HG02840 (cell line): ENCODE measurements around the gene MAOB.
"Not testable (repeated sequence)": the region's sequence is repeated elsewhere in the genome, so short reads cannot be mapped to it uniquely, and the experiment has no call there.

Experiments used
- ATAC-seq: cut with Tn5 transposase; IDR thresholded peaks from one replicate; pipeline ENCODE4 v1.9.1; 2021; ENCODE audit warnings: mild to moderate bottlenecking, moderate library complexity, moderate number of reproducible peaks; ENCODE audit not compliant: unreplicated experiment, low FRiP score

MAOB gene

DNA sequence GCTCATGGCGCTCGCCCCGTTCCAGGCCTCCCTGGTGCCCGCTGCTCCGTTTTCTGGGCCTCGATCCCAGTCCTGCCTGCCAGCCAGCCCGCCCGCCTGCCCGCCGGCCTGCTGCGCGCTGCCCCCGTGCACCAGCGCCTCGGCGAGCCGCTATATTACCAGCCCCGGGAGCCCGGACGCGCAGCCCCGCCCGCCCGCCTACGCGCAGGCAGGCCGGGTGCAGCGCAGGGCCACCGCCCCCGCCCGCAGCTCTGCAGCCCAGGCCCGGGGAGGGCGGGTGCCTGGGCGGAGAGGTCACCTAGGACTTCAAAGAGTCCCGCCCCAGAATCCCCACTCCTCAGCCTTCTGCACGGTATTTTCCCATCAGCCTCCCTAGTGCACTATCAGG, at the start of gene MAOB:
Gene MAOB, minus strand, starts transcription at position 157 of the 388 bp plus-strand sequence. Its CDS starts 151 bp downstream, at position 6.
- ATAC-seq: no peak

DNA sequence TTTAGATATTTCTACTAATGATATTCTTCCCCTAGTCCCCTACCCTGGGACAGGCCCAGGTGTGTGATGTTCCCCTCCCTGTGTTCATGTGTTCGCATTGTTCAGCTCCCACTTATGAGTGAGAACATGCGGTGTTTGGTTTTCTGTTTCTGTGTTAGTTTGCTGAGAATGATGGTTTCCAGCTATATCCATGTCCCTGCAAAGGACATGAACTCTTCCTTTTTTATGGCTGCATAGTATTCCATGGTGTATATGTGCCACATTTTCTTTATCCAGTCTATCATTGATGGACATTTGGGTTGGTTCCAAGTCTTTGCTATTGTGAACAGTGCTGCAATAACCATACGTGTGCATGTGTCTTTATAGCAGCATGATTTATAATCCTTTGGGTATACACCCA, 39.8 kb upstream of the MAOB start:
- ATAC-seq: not testable (repeated sequence)

DNA sequence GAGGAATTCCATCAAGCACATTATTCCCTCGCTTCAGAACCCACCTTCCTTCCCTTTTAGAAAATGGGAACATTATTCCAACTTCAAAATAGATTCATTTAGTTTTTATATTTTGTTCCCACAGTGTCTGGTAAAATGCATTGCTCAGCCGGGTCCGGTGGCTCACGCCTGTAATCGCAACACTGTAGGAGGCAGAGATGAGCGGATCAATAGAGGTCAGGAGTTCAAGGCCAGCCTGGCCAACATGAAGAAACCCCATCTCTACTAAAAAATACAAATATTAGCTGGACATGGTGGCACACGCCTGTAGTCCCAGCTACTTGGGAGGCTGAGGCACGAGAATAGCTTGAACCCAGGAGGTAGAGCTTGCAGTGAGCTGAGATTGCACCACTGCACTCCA, 28.5 kb upstream of the MAOB start:
- ATAC-seq: not testable (repeated sequence)

DNA sequence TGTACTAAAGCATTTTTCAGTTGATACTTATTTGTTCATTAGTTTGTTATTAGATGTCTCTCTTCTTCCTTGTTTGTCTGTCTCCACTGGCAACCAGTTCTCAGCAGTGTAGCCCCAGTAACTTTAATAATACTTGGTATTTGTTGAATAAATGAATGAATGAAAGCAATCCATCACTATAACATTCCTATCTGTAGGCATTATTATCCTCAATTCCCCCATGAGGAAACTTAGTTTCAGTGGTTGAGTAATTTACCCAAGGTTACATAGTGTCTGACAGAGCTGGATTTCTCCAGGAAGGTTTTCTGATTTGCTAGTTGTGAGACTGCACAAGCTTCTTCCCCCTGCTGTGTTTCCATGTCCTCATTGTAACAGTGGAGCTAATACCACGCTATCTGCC, 27.8 kb upstream of the MAOB start:
- ATAC-seq: no peak

DNA sequence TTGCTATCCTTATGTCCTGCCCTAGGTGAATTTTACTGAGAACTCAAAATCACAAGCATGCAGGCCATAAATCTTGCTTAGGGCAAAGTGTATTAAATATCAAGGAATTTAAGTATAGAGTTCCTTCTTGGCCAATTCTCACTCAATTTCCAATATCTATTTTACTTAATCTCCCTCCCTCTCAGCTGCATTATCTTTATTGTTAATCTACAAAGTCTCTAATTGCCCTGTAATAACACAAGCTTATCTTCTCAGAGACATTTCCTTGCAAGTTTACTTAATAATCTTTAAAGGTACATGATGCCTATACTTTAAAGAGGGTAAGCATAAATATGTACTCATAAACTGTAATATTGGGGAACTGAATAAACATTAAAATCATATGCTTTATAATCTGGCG, 26.9 kb upstream of the MAOB start:
- ATAC-seq: no peak

DNA sequence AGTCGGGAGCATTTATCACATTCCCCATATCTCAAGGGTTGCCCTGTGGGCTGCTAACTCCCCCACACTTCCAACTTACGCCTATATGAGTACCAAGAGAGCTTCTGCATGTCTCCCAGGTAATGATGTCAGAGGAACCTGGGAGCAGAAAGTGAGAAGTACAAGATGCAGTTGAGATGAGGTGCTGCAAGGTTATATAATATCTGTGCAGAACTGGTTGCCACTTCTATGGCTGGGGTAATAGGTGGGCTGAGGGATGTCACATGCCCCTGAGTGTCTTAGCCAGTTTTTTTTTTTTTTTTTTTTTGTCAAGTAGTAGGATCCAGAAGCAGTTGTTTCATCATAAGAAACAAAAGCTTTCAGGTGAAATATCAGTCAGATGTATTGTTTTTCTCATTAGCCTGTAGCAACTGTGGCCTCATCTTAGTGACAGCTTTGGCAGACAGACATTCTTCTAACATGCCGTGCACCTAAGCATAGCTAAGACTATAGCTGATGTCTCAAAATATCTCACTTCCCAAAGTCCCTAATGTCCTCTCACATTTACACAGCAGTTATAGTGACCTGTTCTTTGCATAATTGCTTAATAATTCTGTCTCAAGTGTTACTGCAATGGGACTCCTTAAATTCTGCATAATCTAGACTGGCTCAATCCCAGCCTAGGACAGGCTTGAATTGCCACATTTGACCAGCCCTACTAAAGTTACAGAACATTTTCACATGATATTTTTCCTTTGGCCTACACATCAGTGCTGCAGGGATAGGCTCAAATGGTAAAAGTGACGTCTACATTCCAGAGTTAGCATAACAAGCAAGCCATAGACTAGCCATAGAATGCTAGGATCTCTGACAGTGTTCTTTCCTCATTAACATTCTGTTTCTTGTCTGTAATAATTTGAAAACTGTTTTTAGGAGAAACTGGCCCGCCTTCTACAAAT, 17.9 kb upstream of the MAOB start:
- ATAC-seq: no peak

DNA sequence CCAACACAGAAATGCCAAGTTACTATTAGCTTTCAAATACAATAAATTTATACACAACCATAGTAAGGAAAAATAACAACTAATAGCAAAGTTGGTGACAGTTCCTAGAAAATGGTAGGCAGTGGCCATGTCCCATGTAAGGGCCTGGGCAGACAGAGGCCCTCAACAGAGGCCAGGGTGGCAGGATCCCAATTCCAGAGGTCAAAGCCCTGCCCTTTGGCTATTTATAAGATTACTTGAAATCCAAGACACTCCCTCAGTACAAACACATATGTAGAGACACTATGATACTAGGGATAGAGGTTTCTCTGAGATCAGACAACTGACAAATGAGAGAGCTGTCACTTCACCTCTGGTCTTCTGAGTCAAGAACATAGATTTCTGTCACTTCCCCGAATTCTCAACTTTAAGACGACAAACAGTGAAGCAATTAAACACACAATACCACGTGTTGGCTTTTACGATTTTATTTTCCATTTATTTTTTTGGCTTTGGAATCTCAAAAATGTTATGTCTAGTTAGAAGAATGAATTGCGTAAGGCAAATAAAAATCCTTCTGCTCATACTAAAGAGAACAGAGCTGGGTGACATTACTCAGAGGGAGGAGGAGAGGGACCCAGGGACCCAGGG, 16.3 kb upstream of the MAOB start:
- no peak for ATAC-seq

DNA sequence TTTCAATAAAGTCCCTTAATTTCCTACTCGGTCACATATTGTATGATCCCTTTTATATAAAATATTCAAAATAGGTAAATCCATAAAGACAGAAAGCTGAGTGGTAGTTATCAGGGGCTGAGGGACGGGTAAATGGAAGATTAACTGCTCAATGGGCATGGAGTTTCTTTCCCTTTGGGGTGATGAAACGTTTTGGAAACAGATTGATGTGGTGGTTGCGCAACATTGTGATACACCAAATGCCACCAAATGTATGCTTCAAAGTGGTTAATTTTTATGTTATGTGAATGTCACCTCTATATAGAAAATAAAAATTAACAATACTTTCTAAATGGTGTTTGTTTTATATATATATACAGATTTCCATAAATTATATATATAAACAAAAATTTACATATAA, 15.0 kb upstream of the MAOB start:
- no peak for ATAC-seq

DNA sequence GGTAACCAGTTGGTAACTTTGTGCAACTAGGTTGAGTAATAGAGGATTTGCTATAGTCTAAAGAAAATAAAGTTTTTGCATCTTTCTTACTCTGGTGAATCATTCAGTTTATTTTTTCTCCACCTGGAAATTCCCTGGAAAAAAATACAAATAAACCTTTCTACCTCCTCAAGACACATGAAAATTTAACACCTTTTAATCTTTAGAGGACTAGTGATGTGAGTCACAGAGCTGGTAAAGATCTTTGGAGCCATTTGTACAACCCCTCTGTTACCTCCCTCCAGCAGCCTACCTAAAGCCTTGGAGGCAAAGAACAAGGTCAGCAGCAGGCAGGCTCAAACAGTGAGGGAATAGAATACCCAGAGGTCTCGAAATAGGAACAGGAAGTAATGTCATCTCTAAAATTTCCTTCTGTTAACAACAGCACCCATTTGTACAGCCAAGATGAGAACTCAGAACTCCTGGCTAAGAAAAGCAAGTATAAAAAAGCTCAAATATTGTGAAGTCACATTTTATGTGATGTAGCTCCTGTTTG, 10.2 kb upstream of the MAOB start:
- no peak for ATAC-seq

DNA sequence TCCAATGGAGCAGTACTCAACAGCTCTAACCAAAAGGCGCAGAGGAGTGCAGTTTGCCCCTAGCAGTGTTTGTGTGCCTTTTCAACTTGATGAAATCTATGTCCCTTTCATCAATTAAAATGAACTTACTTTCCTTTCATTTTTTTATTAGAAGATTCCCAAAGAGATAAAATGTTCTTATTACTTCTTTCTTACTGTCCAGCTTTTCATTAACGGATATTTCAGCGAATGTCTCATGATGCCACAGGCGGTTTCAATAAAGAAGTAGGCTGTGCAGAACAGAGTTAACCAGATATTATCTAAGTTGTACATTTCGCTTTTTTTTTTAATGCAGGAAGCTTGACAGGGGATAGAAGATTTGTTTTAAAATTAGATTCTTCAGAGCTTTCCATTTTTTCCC, 3.4 kb upstream of the MAOB start:
- no peak for ATAC-seq

DNA sequence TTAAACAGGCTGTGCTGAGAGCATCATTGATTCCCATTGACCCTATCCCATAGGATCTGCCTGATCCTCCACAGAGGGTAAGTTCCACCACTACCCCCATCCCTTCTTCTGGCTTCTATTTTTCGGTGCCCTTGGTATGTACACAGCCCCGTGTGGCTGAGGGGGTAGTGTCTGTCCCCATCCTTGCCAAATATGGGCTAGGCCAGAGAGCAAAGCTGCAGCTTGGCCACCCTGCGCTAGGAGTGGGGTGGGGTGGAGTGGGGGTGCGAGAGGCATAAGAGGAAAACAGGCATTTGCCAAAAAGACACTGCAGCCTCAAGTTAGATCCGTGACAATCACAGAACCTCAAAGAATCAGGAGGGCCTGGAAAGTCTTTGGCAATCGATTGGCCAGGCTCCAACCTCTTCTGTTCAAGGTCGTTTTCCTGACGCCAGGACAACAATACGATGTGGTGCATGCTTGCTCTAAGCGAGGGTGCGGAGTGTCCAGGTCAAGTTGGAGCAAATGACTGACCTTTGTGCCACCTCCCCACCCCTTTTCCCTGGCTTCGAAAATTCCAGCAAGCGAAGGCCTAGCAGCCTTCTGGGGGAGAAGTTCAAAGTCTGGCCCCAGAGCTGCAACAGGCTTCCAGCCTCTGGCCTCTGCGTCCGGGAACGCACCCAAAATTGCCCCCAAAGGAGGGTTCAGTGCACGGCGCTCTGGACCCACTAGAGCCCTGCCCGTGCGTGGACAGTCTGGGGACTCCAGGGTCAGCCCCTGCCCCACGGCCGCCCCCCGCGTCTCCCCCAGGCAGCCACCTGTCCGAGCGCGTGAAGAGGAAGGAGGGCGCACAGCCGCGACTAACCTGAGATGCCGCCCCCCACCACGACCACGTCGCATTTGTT, 598 bp downstream of the MAOB start:
- ATAC-seq: no peak

DNA sequence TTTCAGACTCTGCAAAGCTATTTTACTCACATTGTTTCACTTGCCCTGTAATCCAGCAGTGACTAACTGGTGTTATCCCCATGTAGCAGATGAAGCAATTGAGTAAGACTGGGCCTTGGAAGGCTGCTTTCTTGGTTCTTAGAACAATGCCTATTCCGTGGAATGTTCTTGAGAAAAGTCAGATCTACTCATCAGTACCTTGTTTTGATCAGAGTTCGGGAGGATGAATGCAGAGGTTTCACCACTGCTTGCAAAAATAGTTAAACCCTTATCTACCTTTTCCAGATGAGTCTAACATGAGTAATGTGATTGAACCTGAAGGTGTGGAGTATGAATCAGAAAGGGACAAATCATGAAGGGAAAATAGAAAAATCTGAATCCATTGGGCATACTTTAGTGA, 1.8 kb downstream of the MAOB start:
- ATAC-seq: no peak

DNA sequence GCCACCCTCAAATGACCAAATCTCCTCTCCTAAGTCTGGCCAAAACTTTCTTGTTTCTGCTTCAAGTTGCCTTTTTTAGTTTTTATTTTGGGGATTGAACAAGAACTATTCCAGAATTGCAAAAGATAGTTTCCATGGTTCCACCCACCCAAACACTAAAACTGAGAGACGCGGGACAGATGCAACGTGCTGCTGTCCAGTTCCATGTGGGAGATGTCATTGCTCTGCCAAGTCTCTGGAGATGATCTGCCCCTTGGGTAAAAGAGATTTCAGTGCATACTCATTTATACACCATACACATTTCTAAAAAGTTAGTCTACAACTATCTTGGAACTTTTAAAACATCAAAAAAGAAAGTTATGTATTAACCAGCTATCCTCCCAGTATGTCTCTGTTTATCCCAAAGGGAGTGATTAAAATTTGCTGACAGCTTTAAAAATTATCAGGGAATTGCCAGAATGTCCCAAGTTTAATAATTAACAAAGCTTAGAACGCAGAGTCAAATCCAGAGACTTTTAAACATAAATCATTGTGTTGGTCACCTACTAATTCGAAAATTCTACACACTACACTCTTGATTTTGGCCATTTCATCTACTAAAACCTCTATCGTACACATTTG, 3.2 kb downstream of the MAOB start:
- no peak for ATAC-seq

DNA sequence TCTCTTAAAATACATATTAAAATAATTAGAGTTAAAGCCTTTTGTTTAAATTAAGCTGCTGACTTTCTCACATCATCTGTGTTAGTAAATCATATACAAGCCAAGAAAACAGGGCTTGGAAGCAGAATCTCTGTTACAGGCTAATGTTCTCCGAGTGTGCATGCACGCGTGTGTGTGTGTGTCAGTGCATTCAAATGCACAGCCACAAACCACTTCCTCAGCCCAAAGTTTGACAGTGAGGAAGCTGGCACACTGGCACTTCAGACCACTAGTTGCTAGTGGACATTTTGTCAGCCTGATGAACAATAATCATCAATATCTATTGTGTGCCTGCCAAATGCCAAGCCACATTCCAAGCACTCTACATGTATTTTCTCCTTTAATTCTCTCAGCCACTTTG, 5.6 kb downstream of the MAOB start:
- ATAC-seq: no peak

DNA sequence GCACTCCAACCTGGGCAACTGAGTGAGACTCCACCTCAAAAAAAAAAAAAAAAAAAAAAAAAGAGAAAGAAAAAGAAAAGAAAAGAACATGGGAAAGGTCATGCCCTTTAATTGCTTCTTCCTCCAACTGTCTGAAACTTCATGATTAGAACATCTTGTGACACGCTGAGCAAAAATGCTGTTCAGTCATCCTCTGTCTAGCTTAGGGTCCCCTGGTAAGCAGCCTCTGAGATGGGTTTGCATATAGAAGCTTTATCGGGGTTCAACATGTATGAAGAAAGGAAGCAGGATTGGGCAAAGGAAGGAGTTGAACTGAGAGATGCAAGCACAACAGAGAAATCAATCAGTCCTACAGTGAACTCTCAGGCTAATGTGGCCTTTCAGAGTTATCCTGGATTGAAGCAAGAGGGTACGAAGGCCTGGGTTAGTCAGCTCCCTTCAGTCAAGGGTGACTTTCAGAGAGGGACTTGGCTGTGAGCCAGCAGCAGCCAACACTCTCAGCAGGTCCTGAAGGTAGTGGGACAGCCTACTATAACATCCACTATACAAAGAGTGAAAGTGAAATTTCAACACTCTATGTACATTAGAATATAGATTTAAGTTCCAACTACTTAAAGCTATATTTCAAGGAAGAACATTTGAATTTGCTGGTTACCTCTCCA, 11.4 kb downstream of the MAOB start:
- ATAC-seq: no peak

DNA sequence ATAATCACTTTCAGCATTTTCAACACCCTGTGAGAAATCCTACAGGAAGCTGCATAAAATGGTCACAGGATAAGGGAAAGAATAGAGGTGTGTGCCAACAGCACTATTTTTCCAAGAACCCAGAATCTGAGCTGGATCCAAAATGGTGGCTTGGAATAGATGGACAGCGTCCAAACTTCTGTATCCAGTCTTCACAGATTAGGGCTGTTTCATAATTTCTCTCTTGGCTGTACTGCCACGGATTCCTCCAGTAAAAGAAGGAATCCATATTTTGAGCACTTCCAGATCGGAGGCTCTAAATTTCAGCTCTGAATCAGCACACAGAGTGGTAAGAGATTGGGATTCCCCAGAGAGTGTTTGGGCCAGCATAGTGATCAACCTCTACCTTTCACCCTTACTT, 12.2 kb downstream of the MAOB start:
- no peak for ATAC-seq

DNA sequence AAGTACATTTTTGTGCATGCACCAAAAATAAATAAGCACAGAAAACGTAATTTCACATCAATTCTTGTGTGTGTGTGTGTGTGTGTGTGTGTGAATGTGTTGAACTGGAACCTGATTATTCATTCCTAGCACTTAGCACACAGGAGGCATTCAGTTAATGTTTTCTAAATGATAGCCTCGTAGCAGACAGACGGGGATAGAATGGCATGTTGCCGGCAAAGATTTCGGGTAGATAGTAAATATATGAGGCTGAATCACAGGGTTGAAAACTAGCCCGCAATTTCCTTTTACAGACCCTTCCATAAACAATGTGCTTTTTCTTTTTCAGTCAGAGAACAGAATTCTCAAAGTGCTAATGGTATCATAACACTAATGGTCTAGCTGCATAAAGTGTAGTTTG, 13.5 kb downstream of the MAOB start:
- ATAC-seq: no peak

DNA sequence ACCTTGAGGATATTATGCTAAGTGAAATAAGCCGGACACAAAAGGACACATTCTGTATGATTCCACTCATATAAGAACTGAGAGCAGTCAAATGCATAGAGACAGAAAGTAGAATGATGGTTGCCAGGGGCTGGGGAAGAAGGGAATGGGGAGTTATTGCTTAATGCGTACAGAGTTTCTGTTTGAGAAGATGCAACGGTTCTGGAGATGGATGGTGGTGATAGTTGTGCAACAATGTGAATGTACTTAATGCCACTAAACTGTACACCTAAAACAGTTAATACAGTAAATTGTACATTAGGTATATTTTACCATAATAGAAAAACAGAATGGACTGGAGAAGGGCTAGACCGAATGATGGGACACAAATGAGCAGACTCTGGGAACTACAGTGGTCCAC, 15.8 kb downstream of the MAOB start:
- ATAC-seq: no peak

DNA sequence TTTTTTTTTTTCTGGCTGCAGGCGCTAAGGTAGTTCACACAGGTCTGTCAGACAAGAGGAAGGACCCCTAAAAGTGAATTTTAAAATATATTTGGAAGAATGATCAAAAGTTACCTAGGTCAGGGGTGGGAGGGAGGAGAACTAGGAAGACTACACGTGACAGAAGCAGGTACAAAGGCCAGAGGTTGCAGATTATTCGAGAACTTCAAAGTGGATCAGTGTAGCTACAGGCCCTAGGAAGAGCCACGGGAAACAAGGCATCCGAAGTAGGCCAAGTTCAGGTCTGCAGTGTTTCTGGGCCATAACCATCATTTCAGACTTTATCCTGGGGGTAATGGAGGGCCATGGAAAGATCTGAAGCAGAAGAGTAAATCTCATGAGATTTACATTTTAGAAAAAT, 16.5 kb downstream of the MAOB start:
- ATAC-seq: no peak

DNA sequence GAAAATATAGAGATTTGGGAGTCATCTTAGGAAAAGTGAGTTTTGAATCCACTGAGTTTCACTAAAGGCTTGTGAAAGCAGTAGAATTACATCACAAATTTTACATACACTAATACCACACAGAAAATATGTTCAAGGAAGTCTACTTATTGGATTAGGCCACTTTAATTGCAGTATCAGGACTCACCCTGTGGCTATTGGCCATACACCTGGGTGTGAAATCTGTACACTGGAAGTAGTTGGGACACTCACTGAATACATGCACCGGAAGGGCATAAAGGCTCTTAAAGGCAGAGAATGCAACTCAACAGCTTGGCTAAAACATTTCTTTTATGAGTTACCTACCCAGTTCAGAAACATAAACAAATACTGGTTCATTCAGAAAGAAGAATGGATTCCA, 19.8 kb downstream of the MAOB start:
- no peak for ATAC-seq
